Skeletal muscle satellite cell (primary cell): ENCODE results near the gene TAF1. TPM values are rescaled to one million over a fixed set of nuclear protein-coding genes. Genes with fewer than 3 reads are reported as not detected.
"Not testable (repeated sequence)": the region's sequence is repeated elsewhere in the genome, so short reads cannot be mapped to it uniquely, and the experiment has no call there.

Experiments used
- H3K27me3 ChIP-seq: 2 replicates; pipeline ENCODE4 v1.7.0; 2013; ENCODE audit warnings: low read length; ENCODE audit not compliant: control insufficient read depth, insufficient read depth
- H3K36me3 ChIP-seq: 2 replicates; pipeline ENCODE4 v1.7.0; 2013; ENCODE audit warnings: mild to moderate bottlenecking, control low read depth, low read length; ENCODE audit not compliant: insufficient read depth
- H3K4me1 ChIP-seq: 2 replicates; pipeline ENCODE4 v1.7.0; 2013; ENCODE audit warnings: low read length; ENCODE audit not compliant: control insufficient read depth, insufficient read depth
- H3K4me2 ChIP-seq: 2 replicates; pipeline ENCODE4 v1.7.0; 2013; ENCODE audit warnings: mild to moderate bottlenecking, low read length
- H3K4me3 ChIP-seq: 2 replicates; pipeline ENCODE4 v1.7.0; 2013; ENCODE audit warnings: low read length
- H3K9ac ChIP-seq: 2 replicates; pipeline ENCODE4 v1.7.0; 2013; ENCODE audit warnings: mild to moderate bottlenecking, low read depth, low read length, moderate library complexity
- H3K9me3 ChIP-seq: replicated peaks from 2 replicates; pipeline ENCODE4 v1.7.0; 2013; ENCODE audit warnings: mild to moderate bottlenecking, control low read depth, low read length
- small RNA-seq: library from RNA; depleted of rRNA; stranded (forward); fragments of <200 nt; gene quantifications from one replicate; pipeline ENCODE3, GENCODE V24; 2012

TAF1 gene

GRCh38 chrX:71513731-71514130 lies 147.6 kb downstream of the TAF1 start:
- H3K4me3 ChIP-seq, H3K4me2 ChIP-seq, H3K36me3 ChIP-seq, H3K4me1 ChIP-seq, H3K9ac ChIP-seq, H3K27me3 ChIP-seq, H3K9me3 ChIP-seq: not testable (repeated sequence)

GRCh38 chrX:71514367-71515037 lies 148.3 kb downstream of the TAF1 start:
- Histone ChIP-seq H3K4me3 (no peak overlapping the region), H3K27me3 (no peaks in the 10 kb centered on the region), H3K36me3 (no peaks in the 10 kb centered on the region)

GRCh38 chrX:71515038-71515396 lies 148.9 kb downstream of the TAF1 start:
- Histone ChIP-seq H3K36me3 (no peaks in the 10 kb centered on the region), H3K9ac (no peak overlapping the region), H3K9me3 (no peaks in the 10 kb centered on the region), H3K4me3 (no peak overlapping the region), H3K27me3 (no peaks in the 10 kb centered on the region), H3K4me2 (no peak overlapping the region), H3K4me1 (peaks cover 7% of the 10 kb centered on the region)

More at GRCh38 chrX:71514367-71515037, 148.3 kb downstream of the TAF1 start:
- peaks cover 7% of the 10 kb centered on the region for H3K4me1 ChIP-seq
- H3K4me2 ChIP-seq = no peak overlapping the region
- no peak overlapping the region for H3K9ac ChIP-seq
- H3K9me3 ChIP-seq = no peaks in the 10 kb centered on the region

Small RNA genes lying within 50 kb of the gene (small RNA-seq; reads per million reads assigned to genes)
- not detected for gene AL590762.4
- not detected for gene RF00019
